DND-41 (cell line): ENCODE measurements around the gene THRB.

ENCODE experiments used
- ATAC-seq: fragments of 200-7000 bp; cut with Tn5 transposase; 3 replicates; pipeline ENCODE4 v1.9.1; 2021; ENCODE audit warnings: low read depth; ENCODE audit not compliant: insufficient read depth
- DNase-seq: peaks from one replicate; pipeline ENCODE4 v3.0.0-alpha.2; 2020
- H2AFZ ChIP-seq: 2 replicates; pipeline ENCODE4 v1.6.0; 2012; ENCODE audit warnings: low read depth, low read length
- H3K27ac ChIP-seq: 2 replicates; pipeline ENCODE4 v1.5.1; 2012; ENCODE audit warnings: low read length, inconsistent platforms
- H3K27me3 ChIP-seq: fragments of 200-600 bp; sonication (generic); 2 replicates; pipeline ENCODE4 v1.6.0; 2012; ENCODE audit warnings: low read length, mild to moderate bottlenecking, inconsistent platforms; ENCODE audit not compliant: insufficient read depth, poor library complexity
- H3K36me3 ChIP-seq: 2 replicates; pipeline ENCODE4 v1.5.1; 2012; ENCODE audit warnings: low read length, inconsistent platforms; ENCODE audit not compliant: insufficient read depth
- H3K4me1 ChIP-seq: 2 replicates; pipeline ENCODE4 v1.5.1; 2012; ENCODE audit warnings: mild to moderate bottlenecking, low read length; ENCODE audit not compliant: insufficient read depth
- H3K4me2 ChIP-seq: 2 replicates; pipeline ENCODE4 v1.6.0; 2012; ENCODE audit warnings: mild to moderate bottlenecking, moderate library complexity, low read length, inconsistent platforms; ENCODE audit not compliant: insufficient read depth
- H3K4me3 ChIP-seq, 2 experiments: fragments of 200-600 bp in 1 of 2; shearing (Covaris generic) in 1 of 2; 2 replicates each; pipeline ENCODE4 v1.5.1; 2012 to 2016; ENCODE audit warnings: inconsistent platforms in 2 of 2, low read length in 2 of 2, mild to moderate bottlenecking in 2 of 2, low read depth in 1 of 2, moderate library complexity in 1 of 2
- H3K79me2 ChIP-seq: 2 replicates; pipeline ENCODE4 v1.6.0; 2012; ENCODE audit warnings: low read length, inconsistent platforms; ENCODE audit not compliant: insufficient read depth
- H3K9ac ChIP-seq: 2 replicates; pipeline ENCODE4 v1.6.0; 2012; ENCODE audit warnings: low read depth, mild to moderate bottlenecking, inconsistent platforms, low read length, moderate library complexity
- H3K9me3 ChIP-seq: 2 replicates; pipeline ENCODE4 v1.5.1; 2012; ENCODE audit warnings: low read length, moderate library complexity, mild to moderate bottlenecking, inconsistent platforms; ENCODE audit not compliant: insufficient read depth, severe bottlenecking
- H4K20me1 ChIP-seq: 2 replicates; pipeline ENCODE4 v1.6.0; 2012; ENCODE audit warnings: low read length; ENCODE audit not compliant: insufficient read depth
- CTCF ChIP-seq: IDR thresholded peaks from 2 replicates; pipeline ENCODE4 v1.5.1; 2012; ENCODE audit warnings: borderline replicate concordance, low read length, moderate library complexity, mild to moderate bottlenecking; ENCODE audit not compliant: poor library complexity, severe bottlenecking; ENCODE audit errors: extremely low read depth
- EZH2 ChIP-seq: IDR thresholded peaks from 3 replicates; pipeline ENCODE4 v1.6.1; 2012; ENCODE audit warnings: borderline replicate concordance, low read depth, mild to moderate bottlenecking, moderate library complexity, low read length, inconsistent platforms; ENCODE audit not compliant: severe bottlenecking

Gene THRB

GRCh38 chr3:24142127-24142526 lies 352.5 kb downstream of the THRB start:
- Histone ChIP-seq H3K27me3 (no peaks in the 10 kb centered on the region), H3K4me3 (no peak overlapping the region), H3K9me3 (no peaks in the 10 kb centered on the region), H2AFZ (no peak overlapping the region), H4K20me1 (no peaks in the 10 kb centered on the region), H3K9ac (no peak overlapping the region), H3K4me2 (no peak overlapping the region), H3K36me3 (no peaks in the 10 kb centered on the region), H3K27ac (no peak overlapping the region), H3K79me2 (no peaks in the 10 kb centered on the region), H3K4me1 (no peaks in the 10 kb centered on the region)
- DNase-seq (no peak), ATAC-seq (no peak)
- TF ChIP-seq CTCF (no peak), EZH2 (no peak)

- H2AFZ ChIP-seq, result no peak overlapping the region
Observed at GRCh38 chr3:24141548-24141947, 353.1 kb downstream of the THRB start.

DNA sequence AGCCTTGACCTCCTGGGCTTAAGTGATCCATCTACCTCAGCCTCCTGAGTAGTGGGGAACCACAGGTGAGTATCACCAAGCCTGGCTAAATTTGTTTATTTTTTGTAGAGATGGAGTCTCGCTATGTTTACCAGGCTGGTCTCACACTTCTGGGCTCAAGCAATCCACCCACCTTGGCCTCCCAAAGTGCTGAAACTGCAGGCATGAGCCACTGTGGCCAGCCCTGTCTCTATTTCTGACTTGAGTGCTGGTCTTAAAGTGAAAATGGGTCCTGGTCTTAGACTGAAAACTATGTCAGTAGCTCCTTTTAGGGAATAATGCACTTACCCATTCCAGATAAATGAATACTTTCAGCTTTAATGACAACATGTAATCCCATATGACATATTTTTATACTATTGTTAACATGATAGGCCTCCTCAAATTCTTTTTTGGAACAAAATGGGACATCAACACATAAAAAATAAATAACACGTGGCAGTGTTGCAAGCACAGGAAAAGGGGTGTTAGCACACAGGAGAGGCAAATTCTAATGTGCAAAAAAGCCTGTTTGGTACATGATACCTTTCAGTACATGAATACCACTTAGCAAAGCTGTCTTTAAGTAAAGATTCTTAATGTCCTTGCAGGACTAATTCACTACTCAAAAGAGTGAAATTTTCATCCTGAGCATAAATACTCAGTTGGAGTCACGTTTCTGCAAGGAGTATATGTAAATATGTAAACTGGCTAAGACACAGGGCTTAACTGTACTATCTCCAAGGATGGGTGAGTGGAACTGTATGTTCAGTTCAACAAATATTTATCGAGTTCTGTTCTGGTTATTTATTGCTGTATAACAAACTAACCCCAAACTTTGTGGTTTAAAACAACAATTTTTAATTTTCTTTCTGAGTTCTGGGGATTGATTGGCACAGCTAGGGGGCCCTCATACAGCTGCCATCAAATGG lies 354.9 kb downstream of the THRB start:
- H3K9me3 ChIP-seq, result no peaks in the 10 kb centered on the region
- H3K4me1 ChIP-seq, result no peaks in the 10 kb centered on the region
- TF ChIP-seq EZH2 (no peak), CTCF (no peak)
- no peak overlapping the region for H3K4me3 ChIP-seq
- H3K27ac ChIP-seq, result no peak overlapping the region
- ATAC-seq, result no peak
- no peaks in the 10 kb centered on the region for H3K79me2 ChIP-seq
- H3K9ac ChIP-seq, result no peak overlapping the region
- no peak for DNase-seq
- no peaks in the 10 kb centered on the region for H3K27me3 ChIP-seq
- no peaks in the 10 kb centered on the region for H4K20me1 ChIP-seq
- H3K36me3 ChIP-seq, result no peaks in the 10 kb centered on the region
- H3K4me2 ChIP-seq, result no peak overlapping the region
- H2AFZ ChIP-seq, result no peak overlapping the region

More at GRCh38 chr3:24141548-24141947, 353.1 kb downstream of the THRB start:
- no peaks in the 10 kb centered on the region for H3K27me3 ChIP-seq
- no peaks in the 10 kb centered on the region for H3K79me2 ChIP-seq
- H3K4me2 ChIP-seq, result no peak overlapping the region
- ATAC-seq (no peak), DNase-seq (no peak)
- H3K4me3 ChIP-seq, result no peak overlapping the region
- no peaks in the 10 kb centered on the region for H4K20me1 ChIP-seq
- no peak overlapping the region for H3K9ac ChIP-seq
- no peaks in the 10 kb centered on the region for H3K4me1 ChIP-seq
- H3K27ac ChIP-seq, result no peak overlapping the region
- H3K9me3 ChIP-seq, result no peaks in the 10 kb centered on the region
- H3K36me3 ChIP-seq, result no peaks in the 10 kb centered on the region
- no peak for TF ChIP-seq EZH2
- TF ChIP-seq CTCF, result no peak
